Fibroblast of lung (primary cell): Measurements from ENCODE around the gene FAM184A. TPM values are rescaled to one million over a fixed set of nuclear protein-coding genes. Genes with fewer than 3 reads are reported as not detected.

ENCODE experiments used
- DNase-seq, 2 donors: peaks; one replicate each; pipeline versions ENCODE4 v3.0.0 to v3.0.0-alpha.2; 2010; ENCODE audit warnings: low read depth in 2 of 2
- H2AFZ ChIP-seq: 2 replicates; pipeline ENCODE4 v1.5.1; 2012; ENCODE audit warnings: low read length, control low read depth, inconsistent platforms
- H3K27ac ChIP-seq: 2 replicates; pipeline ENCODE4 v1.5.1; 2011; ENCODE audit warnings: low read length, control low read depth; ENCODE audit not compliant: insufficient read depth
- H3K27me3 ChIP-seq: 2 replicates; pipeline ENCODE4 v1.5.1; 2011; ENCODE audit warnings: mild to moderate bottlenecking, low read length; ENCODE audit not compliant: control insufficient read depth, insufficient read depth
- H3K36me3 ChIP-seq: 2 replicates; pipeline ENCODE4 v1.5.1; 2011; ENCODE audit warnings: low read length; ENCODE audit not compliant: control insufficient read depth, insufficient read depth
- H3K4me1 ChIP-seq: 2 replicates; pipeline ENCODE4 v1.5.1; 2011; ENCODE audit warnings: low read length; ENCODE audit not compliant: control insufficient read depth, insufficient read depth; ENCODE audit errors: extremely low read depth
- H3K4me2 ChIP-seq: 2 replicates; pipeline ENCODE4 v1.5.1; 2011; ENCODE audit warnings: low read length, control low read depth; ENCODE audit not compliant: insufficient read depth; ENCODE audit errors: extremely low read depth
- H3K4me3 ChIP-seq, 4 experiments: fragments of 200-600 bp in 1 of 4; sonication (generic) in 1 of 4; replicated peaks in 1 of 4; 2 replicates each; pipeline ENCODE4 v1.5.1; 2011 to 2016; ENCODE audit warnings: low read length in 4 of 4, low read depth in 3 of 4, mild to moderate bottlenecking in 3 of 4, control low read depth in 2 of 4, inconsistent platforms in 1 of 4, mixed read lengths in 1 of 4; ENCODE audit not compliant: insufficient read depth in 1 of 4; ENCODE audit errors: control extremely low read depth in 1 of 4
- H3K79me2 ChIP-seq: 2 replicates; pipeline ENCODE4 v1.5.1; 2012; ENCODE audit warnings: mild to moderate bottlenecking, low read length, inconsistent platforms; ENCODE audit not compliant: control insufficient read depth, insufficient read depth
- H3K9ac ChIP-seq: 2 replicates; pipeline ENCODE4 v1.5.1; 2011; ENCODE audit warnings: mild to moderate bottlenecking, low read length, control low read depth; ENCODE audit not compliant: insufficient read depth
- H3K9me3 ChIP-seq: 2 replicates; pipeline ENCODE4 v1.5.1; 2012; ENCODE audit warnings: low read depth, low read length; ENCODE audit not compliant: control insufficient read depth, insufficient read depth
- H4K20me1 ChIP-seq: 2 replicates; pipeline ENCODE4 v1.5.1; 2011; ENCODE audit warnings: low read length; ENCODE audit not compliant: control insufficient read depth, insufficient read depth; ENCODE audit errors: extremely low read depth
- EZH2 ChIP-seq: IDR thresholded peaks from 2 replicates; pipeline ENCODE4 v1.5.1; 2012; ENCODE audit warnings: low read length, control low read depth, mild to moderate bottlenecking; ENCODE audit errors: missing control alignments
- polyA plus RNA-seq, 2 donors: library from polyadenylated mRNA; depleted of rRNA in 1 of 2; stranded (reverse) in 1 of 2; unstranded in 1 of 2; fragments of >200 nt; gene quantifications; 2 replicates each; pipeline ENCODE4 v1.2.1, GENCODE V29; 2011 to 2012; ENCODE audit warnings: missing spikeins in 1 of 2
- total RNA-seq: library from RNA; depleted of rRNA; stranded (reverse); fragments of >200 nt; gene quantifications from 2 replicates; pipeline ENCODE4 v1.2.1, GENCODE V29; 2014
- TF ChIP-seq, protein P1 (sequence below), 2 donors: IDR thresholded peaks in 1 of 2; conservative IDR thresholded peaks in 1 of 2; 1 replicate in 1 of 2; 2 replicates in 1 of 2; pipeline ENCODE4 v1.5.1; 2011 to 2012; ENCODE audit warnings: low read length in 2 of 2, control low read depth in 1 of 2, inconsistent platforms in 1 of 2, low read depth in 1 of 2, mild to moderate bottlenecking in 1 of 2

FAM184A gene
- total and polyA plus RNA-seq, 2 donors (not counting 1 experiment from before 2014, with no cell fraction given) = 0.09 to 1.7 TPM

GRCh38 chr6:119077391-119077642 lies 1.1 kb downstream of the FAM184A start:
- H3K9ac ChIP-seq = no peak overlapping the region
- peaks cover 3% of the 10 kb centered on the region for H3K4me1 ChIP-seq
- peak overlapping the region in 1 of 4 experiments; percentile 49 for H3K4me3 ChIP-seq
- no peaks in the 10 kb centered on the region for H3K9me3 ChIP-seq
- H4K20me1 ChIP-seq = no peaks in the 10 kb centered on the region
- no peaks in the 10 kb centered on the region for H3K79me2 ChIP-seq
- H3K36me3 ChIP-seq = no peaks in the 10 kb centered on the region
- TF ChIP-seq, protein P1, sequence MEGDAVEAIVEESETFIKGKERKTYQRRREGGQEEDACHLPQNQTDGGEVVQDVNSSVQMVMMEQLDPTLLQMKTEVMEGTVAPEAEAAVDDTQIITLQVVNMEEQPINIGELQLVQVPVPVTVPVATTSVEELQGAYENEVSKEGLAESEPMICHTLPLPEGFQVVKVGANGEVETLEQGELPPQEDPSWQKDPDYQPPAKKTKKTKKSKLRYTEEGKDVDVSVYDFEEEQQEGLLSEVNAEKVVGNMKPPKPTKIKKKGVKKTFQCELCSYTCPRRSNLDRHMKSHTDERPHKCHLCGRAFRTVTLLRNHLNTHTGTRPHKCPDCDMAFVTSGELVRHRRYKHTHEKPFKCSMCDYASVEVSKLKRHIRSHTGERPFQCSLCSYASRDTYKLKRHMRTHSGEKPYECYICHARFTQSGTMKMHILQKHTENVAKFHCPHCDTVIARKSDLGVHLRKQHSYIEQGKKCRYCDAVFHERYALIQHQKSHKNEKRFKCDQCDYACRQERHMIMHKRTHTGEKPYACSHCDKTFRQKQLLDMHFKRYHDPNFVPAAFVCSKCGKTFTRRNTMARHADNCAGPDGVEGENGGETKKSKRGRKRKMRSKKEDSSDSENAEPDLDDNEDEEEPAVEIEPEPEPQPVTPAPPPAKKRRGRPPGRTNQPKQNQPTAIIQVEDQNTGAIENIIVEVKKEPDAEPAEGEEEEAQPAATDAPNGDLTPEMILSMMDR (conservative IDR thresholded peaks at IDR 0.05 in 1 of 2, IDR thresholded peaks at IDR 0.05 in 1 of 2; ENCODE audit: low read depth in 1 of 2, low read length in 2 of 2) = no peak
- TF ChIP-seq EZH2 = no peak
- no peak overlapping the region for H2AFZ ChIP-seq
- peaks cover 14% of the 10 kb centered on the region for H3K27me3 ChIP-seq
- DNase-seq = no peak
- no peak overlapping the region for H3K4me2 ChIP-seq
- H3K27ac ChIP-seq = no peak overlapping the region

DNA sequence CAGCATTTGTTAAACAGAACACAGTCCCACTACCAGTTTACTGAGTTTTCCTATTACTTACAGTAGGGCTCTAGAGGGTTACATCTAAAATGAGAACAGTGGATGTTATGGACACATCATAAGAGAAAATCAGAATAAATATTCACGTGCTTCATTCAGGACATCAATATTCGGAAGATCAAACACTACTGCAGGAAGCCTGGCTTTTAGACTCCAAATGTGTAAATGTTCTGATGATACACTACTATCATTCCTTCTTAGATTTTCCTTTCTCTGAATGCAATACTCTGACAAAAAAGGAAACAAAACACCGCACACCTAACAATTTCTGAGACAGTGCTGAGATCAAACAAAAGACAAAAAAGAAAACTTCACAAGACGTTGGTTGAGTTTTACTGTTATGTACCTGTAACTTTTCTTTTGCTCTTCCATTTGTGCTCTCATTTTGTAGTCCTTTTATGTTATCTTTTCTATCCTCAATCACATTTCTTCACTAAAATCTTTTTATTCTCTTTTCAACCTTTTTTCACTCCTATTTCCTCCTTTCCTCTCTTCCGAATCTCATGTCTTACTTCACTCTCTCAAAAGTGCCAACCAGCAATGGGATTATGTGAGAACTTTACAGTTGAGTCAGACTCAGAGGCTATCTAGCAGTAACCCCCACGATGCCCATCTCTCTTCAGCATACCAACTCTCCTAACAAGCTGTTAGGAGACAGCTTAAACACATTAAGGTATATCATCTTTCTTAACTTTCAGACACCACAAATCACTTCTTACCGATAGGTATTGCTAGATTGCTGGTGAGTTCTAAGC lies 1.7 kb downstream of the FAM184A start:
- H3K9me3 ChIP-seq = no peaks in the 10 kb centered on the region
- H3K4me2 ChIP-seq = no peak overlapping the region
- H3K9ac ChIP-seq = no peak overlapping the region
- H3K36me3 ChIP-seq = no peaks in the 10 kb centered on the region
- H2AFZ ChIP-seq = no peak overlapping the region
- H3K27me3 ChIP-seq = peaks cover 14% of the 10 kb centered on the region
- DNase-seq = no peak
- H4K20me1 ChIP-seq = no peaks in the 10 kb centered on the region
- H3K4me3 ChIP-seq = no peak overlapping the region
- TF ChIP-seq, protein P1 (conservative IDR thresholded peaks at IDR 0.05 in 1 of 2, IDR thresholded peaks at IDR 0.05 in 1 of 2; ENCODE audit: low read depth in 1 of 2, low read length in 2 of 2) = no peak
- no peak for TF ChIP-seq EZH2
- H3K27ac ChIP-seq = no peak overlapping the region
- H3K79me2 ChIP-seq = no peaks in the 10 kb centered on the region
- peaks cover 3% of the 10 kb centered on the region for H3K4me1 ChIP-seq

- H3K9ac ChIP-seq = no peak overlapping the region
- DNase-seq = no peak
- H3K4me3 ChIP-seq = no peak overlapping the region
- H3K27me3 ChIP-seq = peaks cover 14% of the 10 kb centered on the region
- H3K4me2 ChIP-seq = no peak overlapping the region
- no peak for TF ChIP-seq EZH2
- TF ChIP-seq, protein P1 (conservative IDR thresholded peaks at IDR 0.05 in 1 of 2, IDR thresholded peaks at IDR 0.05 in 1 of 2; ENCODE audit: low read depth in 1 of 2, low read length in 2 of 2) = no peak
- no peaks in the 10 kb centered on the region for H4K20me1 ChIP-seq
- H3K27ac ChIP-seq = no peak overlapping the region
- H3K36me3 ChIP-seq = no peaks in the 10 kb centered on the region
- H3K9me3 ChIP-seq = no peaks in the 10 kb centered on the region
- no peaks in the 10 kb centered on the region for H3K79me2 ChIP-seq
- peaks cover 3% of the 10 kb centered on the region for H3K4me1 ChIP-seq
- H2AFZ ChIP-seq = no peak overlapping the region
Observed at GRCh38 chr6:119076173-119076572, 2.3 kb downstream of the FAM184A start.
